ENCODE measurements around the gene FTCD.

DNA sequence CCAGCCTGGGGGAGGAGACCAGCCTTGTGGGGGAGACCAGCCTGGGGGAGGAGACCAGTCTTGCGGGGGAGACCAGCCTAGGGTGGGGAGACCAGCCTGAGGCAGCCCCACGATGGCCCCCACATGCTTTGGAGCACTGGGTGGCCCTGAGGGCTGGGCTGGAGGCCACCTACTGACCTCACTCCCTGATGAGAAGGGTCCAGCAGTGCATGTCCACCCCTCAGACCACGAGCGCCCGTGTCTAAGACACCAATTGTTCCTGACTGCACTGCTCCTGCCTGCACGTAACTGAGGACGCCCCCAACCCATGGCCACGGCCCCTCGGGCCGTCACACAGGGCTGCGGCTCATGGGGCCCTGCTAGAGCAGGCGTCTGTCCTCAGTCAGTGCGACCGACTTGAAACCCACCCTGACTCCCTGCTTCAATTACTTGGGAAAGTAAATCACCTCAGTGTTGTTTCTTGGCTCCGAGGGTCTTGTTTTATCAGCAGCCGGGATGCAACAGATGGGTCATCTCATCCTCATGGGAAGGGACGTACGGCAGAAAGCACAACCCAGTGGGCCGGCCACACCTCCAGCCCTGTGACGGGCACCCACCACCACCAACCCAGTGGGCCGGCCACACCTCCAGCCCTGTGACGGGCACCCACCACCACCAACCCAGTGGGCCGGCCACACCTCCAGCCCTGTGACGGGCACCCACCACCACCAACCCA is 28.7 kb upstream of the FTCD start, which contains the start of gene SPATC1L:
- TF ChIP-seq, protein P1, sequence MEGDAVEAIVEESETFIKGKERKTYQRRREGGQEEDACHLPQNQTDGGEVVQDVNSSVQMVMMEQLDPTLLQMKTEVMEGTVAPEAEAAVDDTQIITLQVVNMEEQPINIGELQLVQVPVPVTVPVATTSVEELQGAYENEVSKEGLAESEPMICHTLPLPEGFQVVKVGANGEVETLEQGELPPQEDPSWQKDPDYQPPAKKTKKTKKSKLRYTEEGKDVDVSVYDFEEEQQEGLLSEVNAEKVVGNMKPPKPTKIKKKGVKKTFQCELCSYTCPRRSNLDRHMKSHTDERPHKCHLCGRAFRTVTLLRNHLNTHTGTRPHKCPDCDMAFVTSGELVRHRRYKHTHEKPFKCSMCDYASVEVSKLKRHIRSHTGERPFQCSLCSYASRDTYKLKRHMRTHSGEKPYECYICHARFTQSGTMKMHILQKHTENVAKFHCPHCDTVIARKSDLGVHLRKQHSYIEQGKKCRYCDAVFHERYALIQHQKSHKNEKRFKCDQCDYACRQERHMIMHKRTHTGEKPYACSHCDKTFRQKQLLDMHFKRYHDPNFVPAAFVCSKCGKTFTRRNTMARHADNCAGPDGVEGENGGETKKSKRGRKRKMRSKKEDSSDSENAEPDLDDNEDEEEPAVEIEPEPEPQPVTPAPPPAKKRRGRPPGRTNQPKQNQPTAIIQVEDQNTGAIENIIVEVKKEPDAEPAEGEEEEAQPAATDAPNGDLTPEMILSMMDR (IDR thresholded peaks at IDR 0.05; ENCODE audit: borderline replicate concordance, extremely low read depth, low read length, poor library complexity, severe bottlenecking), result no peak
- TF ChIP-seq EZH2 (IDR thresholded peaks at IDR 0.05; ENCODE audit: borderline replicate concordance, low read depth, low read length, severe bottlenecking), result no peak

Data from DND-41 (cell line).